Erythroblast (primary cell): ENCODE data around the gene ANKMY1.

ENCODE experiments used
- GATA1 ChIP-seq: IDR thresholded peaks from 2 replicates; pipeline ENCODE4 v1.6.1; 2011; ENCODE audit warnings: low read depth, mild to moderate bottlenecking, control low read depth, low read length, moderate library complexity
- POLR2A ChIP-seq: IDR thresholded peaks from 2 replicates; pipeline ENCODE4 v1.6.1; 2011; ENCODE audit warnings: mild to moderate bottlenecking, low read length

GRCh38 chr2:240553956-240554480 lies 3.8 kb downstream of the ANKMY1 start:
- TF ChIP-seq POLR2A (no peak), GATA1 (no peak)
